HG03066 (cell line): Measurements from ENCODE around the gene GLB1L3.
"Not testable (repeated sequence)": the region's sequence is repeated elsewhere in the genome, so short reads cannot be mapped to it uniquely, and the experiment has no call there.

Source experiments
- ATAC-seq: cut with Tn5 transposase; IDR thresholded peaks from one replicate; pipeline ENCODE4 v1.9.1; 2021; ENCODE audit warnings: low read depth; ENCODE audit not compliant: unreplicated experiment

GLB1L3 gene

GRCh38 chr11:134312807-134313206 lies 36.6 kb downstream of the GLB1L3 start:
- no peak for ATAC-seq

- no peak for ATAC-seq
Measured at GRCh38 chr11:134313379-134313778, 37.2 kb downstream of the GLB1L3 start.

- ATAC-seq = no peak
Measured at GRCh38 chr11:134313821-134314607, 37.8 kb downstream of the GLB1L3 start.

- ATAC-seq = no peak
Measured at GRCh38 chr11:134317103-134317502, 40.9 kb downstream of the GLB1L3 start.

GRCh38 chr11:134321373-134321772 lies 45.2 kb downstream of the GLB1L3 start:
- ATAC-seq = not testable (repeated sequence)

- ATAC-seq = no peak
Measured at GRCh38 chr11:134322553-134322952, 46.4 kb downstream of the GLB1L3 start.

- no peak for ATAC-seq
Measured at GRCh38 chr11:134328433-134328832, 52.3 kb downstream of the GLB1L3 start.

GRCh38 chr11:134330611-134331353 lies 54.6 kb downstream of the GLB1L3 start:
- ATAC-seq = no peak

GRCh38 chr11:134331354-134332188 lies 55.4 kb downstream of the GLB1L3 start, which contains the start of gene GLB1L2:
GLB1L2 (plus strand) TSS chr11:134331988; CDS start chr11:134332062, 74 bp downstream.
- peak; percentile 50 for ATAC-seq

GRCh38 chr11:134332189-134332631 lies 56.0 kb downstream of the GLB1L3 start:
- no peak for ATAC-seq

- ATAC-seq = no peak
Measured at GRCh38 chr11:134332782-134333181, 56.6 kb downstream of the GLB1L3 start.

GRCh38 chr11:134333312-134333711 lies 57.1 kb downstream of the GLB1L3 start:
- no peak for ATAC-seq

- no peak for ATAC-seq
Measured at GRCh38 chr11:134333946-134334345, 57.8 kb downstream of the GLB1L3 start.

GRCh38 chr11:134334796-134335571 lies 58.8 kb downstream of the GLB1L3 start:
- no peak for ATAC-seq

GRCh38 chr11:134337051-134337450 lies 60.9 kb downstream of the GLB1L3 start:
- ATAC-seq = no peak

- no peak for ATAC-seq
Measured at GRCh38 chr11:134338068-134338467, 61.9 kb downstream of the GLB1L3 start.

GRCh38 chr11:134338654-134339053 lies 62.5 kb downstream of the GLB1L3 start:
- ATAC-seq = no peak

- ATAC-seq = no peak
Measured at GRCh38 chr11:134339756-134340155, 63.6 kb downstream of the GLB1L3 start.

GRCh38 chr11:134340354-134340964 lies 64.3 kb downstream of the GLB1L3 start:
- ATAC-seq = no peak
